Lower lobe of right lung (tissue), 2 donors: ENCODE measurements around the gene RBM20. TPM values are rescaled to one million over a fixed set of nuclear protein-coding genes. Genes with fewer than 3 reads are reported as not detected.

Experiments used
- ATAC-seq, 2 donors: fragments of 200-7000 bp; cut with Tn5 transposase; one replicate each; pipeline ENCODE4 v1.9.1; 2020 to 2022; ENCODE audit warnings: mild to moderate bottlenecking in 2 of 2, moderate library complexity in 2 of 2
- DNase-seq: peaks from one replicate; pipeline ENCODE4 v3.0.0-alpha.2; 2020
- H3K27ac ChIP-seq: fragments of 200-600 bp; one replicate; pipeline ENCODE4 v1.8.0; 2022
- H3K27me3 ChIP-seq: fragments of 200-600 bp; one replicate; pipeline ENCODE4 v1.8.0; 2022; ENCODE audit warnings: low read depth
- H3K36me3 ChIP-seq: fragments of 200-600 bp; one replicate; pipeline ENCODE4 v1.8.0; 2022; ENCODE audit warnings: mild to moderate bottlenecking
- H3K4me1 ChIP-seq: fragments of 200-600 bp; one replicate; pipeline ENCODE4 v1.8.0; 2022
- H3K4me3 ChIP-seq: fragments of 200-600 bp; one replicate; pipeline ENCODE4 v1.8.0; 2022; ENCODE audit warnings: mild to moderate bottlenecking
- H3K9me3 ChIP-seq: fragments of 200-600 bp; one replicate; pipeline ENCODE4 v1.8.0; 2022
- CTCF ChIP-seq: fragments of 200-600 bp; IDR thresholded peaks from one replicate; pipeline ENCODE4 v1.8.0; 2022; ENCODE audit warnings: antibody characterized with exemption, mild to moderate bottlenecking
- intact Hi-C: fragments of 100-400 bp; cut with DNase I; formaldehyde crosslinking; loops from one replicate; pipeline ENCODE4 v1.11.0; 2022
- total RNA-seq: library from RNA; stranded (reverse); fragmentation: NEBNext Ultra II Directional; extraction: Animal tissue kit (Norgen Biotek cat#: 25700); gene quantifications from one replicate; pipeline ENCODE4 v1.2.1, GENCODE V29; 2021
- donor health status: DM: no; HTN: yes; CAD: no; lungs with severe emphysema.

The RBM20 gene
- total RNA-seq, 1 donor from 2014 or later = 1.0 TPM

DNA sequence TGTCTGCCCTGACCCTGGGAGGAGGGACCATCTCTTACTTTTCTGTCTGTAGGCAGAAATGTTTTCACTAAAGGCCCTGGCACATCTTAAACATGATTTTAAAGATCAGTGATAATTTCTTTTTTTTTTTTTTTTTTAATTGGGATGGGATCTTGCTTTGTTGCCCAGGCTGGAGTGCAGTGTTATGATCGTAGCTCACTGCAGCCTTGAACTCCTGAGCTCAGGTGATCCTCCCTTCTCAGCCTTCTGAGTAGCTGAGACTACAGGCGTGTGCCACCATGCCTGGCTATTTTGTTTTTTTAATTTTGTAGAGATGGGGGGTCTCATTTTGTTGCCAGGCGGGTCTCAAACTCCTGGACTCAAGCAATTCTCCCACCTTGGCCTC lies 65.3 kb downstream of the RBM20 start:
- H3K27ac ChIP-seq = no peak overlapping the region
- H3K9me3 ChIP-seq = no peaks in the 10 kb centered on the region
- DNase-seq (no peak), ATAC-seq (no peak)
- H3K4me3 ChIP-seq = no peak overlapping the region
- no peak for TF ChIP-seq CTCF
- intact Hi-C loops = no loop called here
- no peaks in the 10 kb centered on the region for H3K36me3 ChIP-seq
- H3K4me1 ChIP-seq = no peaks in the 10 kb centered on the region
- H3K27me3 ChIP-seq = peaks cover 4% of the 10 kb centered on the region

DNA sequence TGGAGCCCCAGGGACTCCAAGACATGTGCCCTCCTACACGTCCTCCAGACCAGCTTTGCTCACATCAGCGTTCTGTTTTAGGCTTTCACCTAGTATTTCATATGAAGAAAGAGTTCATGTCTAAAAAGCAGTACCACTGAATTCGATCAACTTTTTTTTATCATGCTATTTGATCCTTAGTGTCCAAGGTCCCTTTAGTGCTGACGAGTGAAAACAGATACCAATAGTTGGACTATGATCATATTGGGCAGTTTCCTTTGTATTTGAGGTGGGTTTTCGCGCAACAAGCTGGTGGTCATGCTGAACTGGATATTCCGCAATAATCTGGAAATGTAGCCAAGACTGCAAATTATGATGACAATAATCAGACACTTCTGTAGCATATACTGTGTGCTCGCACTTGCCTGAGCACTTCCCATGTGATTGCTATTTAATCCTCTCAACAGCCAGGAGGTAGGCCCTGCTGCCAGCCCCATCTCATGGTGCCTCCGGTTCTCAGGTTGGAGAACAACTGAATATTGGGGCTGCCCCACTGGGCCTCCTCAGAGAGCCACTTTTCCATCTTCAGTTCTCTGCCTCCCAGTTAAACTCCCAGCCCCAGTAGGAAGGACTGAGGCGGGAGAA lies 65.9 kb downstream of the RBM20 start:
- no peaks in the 10 kb centered on the region for H3K4me1 ChIP-seq
- no peak for ATAC-seq
- H3K4me3 ChIP-seq = no peak overlapping the region
- peaks cover 4% of the 10 kb centered on the region for H3K27me3 ChIP-seq
- no peak overlapping the region for H3K27ac ChIP-seq
- H3K9me3 ChIP-seq = no peaks in the 10 kb centered on the region
- DNase-seq = no peak
- H3K36me3 ChIP-seq = no peaks in the 10 kb centered on the region
- no peak for TF ChIP-seq CTCF
- intact Hi-C loops = no loop called here

DNA sequence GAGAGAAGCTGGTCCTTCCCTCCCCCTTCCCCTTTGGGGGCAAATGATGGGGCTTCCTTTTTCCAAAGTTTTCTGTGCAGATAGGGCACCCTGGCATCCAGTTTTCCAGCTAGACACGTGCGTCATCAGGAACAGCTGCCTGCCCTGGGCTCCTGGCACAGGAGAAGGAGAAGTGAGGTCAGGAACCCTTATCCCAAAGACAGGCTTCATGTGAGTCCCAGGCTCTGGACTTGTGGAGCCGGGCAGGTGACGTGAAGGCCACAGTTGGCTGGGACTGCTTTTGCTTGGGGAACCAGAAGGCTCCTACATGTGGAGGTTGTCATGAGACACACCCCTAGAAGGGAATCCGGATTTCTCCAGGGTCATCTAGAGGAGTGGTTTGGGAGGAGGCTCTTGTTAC lies 66.5 kb downstream of the RBM20 start:
- DNase-seq = no peak
- Histone ChIP-seq H3K9me3 (no peaks in the 10 kb centered on the region), H3K27ac (no peak overlapping the region), H3K27me3 (peaks cover 4% of the 10 kb centered on the region), H3K4me3 (no peak overlapping the region), H3K36me3 (no peaks in the 10 kb centered on the region), H3K4me1 (no peaks in the 10 kb centered on the region)
- no peak for TF ChIP-seq CTCF
- intact Hi-C loops = no loop called here
- no peak for ATAC-seq

DNA sequence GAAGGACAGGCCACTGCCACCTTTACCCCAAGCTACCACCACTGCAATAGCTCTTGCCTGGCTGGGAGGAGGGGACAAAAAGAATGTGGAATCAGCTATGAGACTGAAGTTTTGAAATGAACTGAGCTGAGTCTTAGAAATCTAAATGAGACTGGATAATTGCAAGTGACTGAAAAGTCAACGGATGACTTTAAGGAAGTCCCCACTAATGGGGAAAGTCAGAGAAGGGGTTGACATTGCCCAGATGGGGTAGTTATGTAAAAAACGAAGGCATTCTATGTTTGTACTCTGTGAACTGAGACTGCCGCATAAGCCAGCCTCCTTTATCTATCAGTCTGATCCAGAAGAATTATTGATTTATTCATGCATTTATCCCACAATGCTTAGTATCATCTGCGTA lies 67.2 kb downstream of the RBM20 start:
- ATAC-seq = no peak
- no peak for DNase-seq
- intact Hi-C loops = no loop called here
- H3K9me3 ChIP-seq = no peaks in the 10 kb centered on the region
- no peak overlapping the region for H3K27ac ChIP-seq
- peaks cover 4% of the 10 kb centered on the region for H3K27me3 ChIP-seq
- no peak for TF ChIP-seq CTCF
- H3K4me3 ChIP-seq = no peak overlapping the region
- H3K4me1 ChIP-seq = no peaks in the 10 kb centered on the region
- H3K36me3 ChIP-seq = no peaks in the 10 kb centered on the region

- no peaks in the 10 kb centered on the region for H3K4me1 ChIP-seq
- H3K27me3 ChIP-seq = peaks cover 4% of the 10 kb centered on the region
- H3K4me3 ChIP-seq = no peak overlapping the region
- no peaks in the 10 kb centered on the region for H3K9me3 ChIP-seq
- ATAC-seq (no peak), DNase-seq (no peak)
- intact Hi-C loops = no loop called here
- no peak overlapping the region for H3K27ac ChIP-seq
- H3K36me3 ChIP-seq = no peaks in the 10 kb centered on the region
- no peak for TF ChIP-seq CTCF
Measured at GRCh38 chr10:110714356-110714755, 70.2 kb downstream of the RBM20 start.
